Measurements from ENCODE around the gene AXIN1.

DNA sequence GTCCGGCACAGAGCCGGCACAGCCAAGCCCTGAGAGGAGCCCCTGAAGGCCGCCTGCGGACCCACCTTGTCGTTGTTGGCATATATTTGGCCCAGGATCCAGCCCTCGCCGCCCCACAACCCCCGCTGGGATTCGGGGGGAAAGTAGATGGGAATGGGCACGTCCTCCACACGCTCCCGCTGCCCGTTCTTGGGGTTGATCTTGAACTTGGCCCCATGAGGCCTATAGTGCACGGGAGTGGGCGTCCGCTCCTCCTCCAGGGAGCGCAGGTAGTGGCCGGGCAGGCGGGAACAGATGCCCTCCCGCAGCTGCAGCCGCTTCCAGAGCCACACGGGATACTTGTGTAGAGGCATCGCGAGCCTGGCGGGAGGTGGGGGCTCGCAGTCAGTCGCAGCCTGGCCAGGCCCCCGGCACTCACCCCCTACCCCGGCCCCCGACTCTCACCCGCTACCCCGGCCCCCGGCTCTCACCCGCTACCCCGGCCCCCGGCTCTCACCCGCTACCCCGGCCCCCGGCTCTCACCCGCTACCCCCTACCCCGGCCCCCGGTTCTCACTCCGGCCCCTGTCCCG is 17.4 kb upstream of the AXIN1 start:
- no peak for TF ChIP-seq EP300 (IDR thresholded peaks at IDR 0.05)
- TF ChIP-seq, protein P1, sequence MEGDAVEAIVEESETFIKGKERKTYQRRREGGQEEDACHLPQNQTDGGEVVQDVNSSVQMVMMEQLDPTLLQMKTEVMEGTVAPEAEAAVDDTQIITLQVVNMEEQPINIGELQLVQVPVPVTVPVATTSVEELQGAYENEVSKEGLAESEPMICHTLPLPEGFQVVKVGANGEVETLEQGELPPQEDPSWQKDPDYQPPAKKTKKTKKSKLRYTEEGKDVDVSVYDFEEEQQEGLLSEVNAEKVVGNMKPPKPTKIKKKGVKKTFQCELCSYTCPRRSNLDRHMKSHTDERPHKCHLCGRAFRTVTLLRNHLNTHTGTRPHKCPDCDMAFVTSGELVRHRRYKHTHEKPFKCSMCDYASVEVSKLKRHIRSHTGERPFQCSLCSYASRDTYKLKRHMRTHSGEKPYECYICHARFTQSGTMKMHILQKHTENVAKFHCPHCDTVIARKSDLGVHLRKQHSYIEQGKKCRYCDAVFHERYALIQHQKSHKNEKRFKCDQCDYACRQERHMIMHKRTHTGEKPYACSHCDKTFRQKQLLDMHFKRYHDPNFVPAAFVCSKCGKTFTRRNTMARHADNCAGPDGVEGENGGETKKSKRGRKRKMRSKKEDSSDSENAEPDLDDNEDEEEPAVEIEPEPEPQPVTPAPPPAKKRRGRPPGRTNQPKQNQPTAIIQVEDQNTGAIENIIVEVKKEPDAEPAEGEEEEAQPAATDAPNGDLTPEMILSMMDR (IDR thresholded peaks at IDR 0.05): no peak
